MCF 10A (cell line): Measurements from ENCODE around the gene IVNS1ABP. TPM values are rescaled to one million over a fixed set of nuclear protein-coding genes. Genes with fewer than 3 reads are reported as not detected.

ENCODE experiments used
- BruUV-seq: library from RNA; stranded (reverse); fragments of 400-500 nt; replicated peaks from 2 replicates; lab custom pipeline; 2021; lab: Mats Ljungman, UMichigan
- CTCF ChIA-PET: fragments of 300-600 bp; sonication (Branson Sonifier 250); formaldehyde crosslinking; extraction: SDS; loops from one replicate; lab custom pipeline; 2021; ENCODE audit warnings: antibody characterized with exemption, inconsistent platforms; lab: Yijun Ruan, JAX
- POLR2A ChIA-PET: fragments of 300-600, 350-650 bp; sonication (Branson Sonifier 250); formaldehyde crosslinking; extraction: SDS; loops from one replicate; lab custom pipeline; 2020; ENCODE audit warnings: antibody characterized with exemption, inconsistent platforms; lab: Yijun Ruan, JAX
- DNase-seq: peaks from one replicate; pipeline ENCODE4 v3.0.0-alpha.2; 2018; ENCODE audit not compliant: unreplicated experiment
- H3K27ac Mint-ChIP-seq: one replicate; pipeline ENCODE4 v1.8.0; 2022; ENCODE audit warnings: mild to moderate bottlenecking, low read depth, mixed read lengths; ENCODE audit not compliant: unreplicated experiment
- H3K27me3 Mint-ChIP-seq: one replicate; pipeline ENCODE4 v1.8.0; 2022; ENCODE audit warnings: mixed read lengths; ENCODE audit not compliant: insufficient read depth, unreplicated experiment
- H3K36me3 Mint-ChIP-seq: one replicate; pipeline ENCODE4 v1.8.0; 2022; ENCODE audit warnings: mild to moderate bottlenecking, moderate library complexity, mixed read lengths; ENCODE audit not compliant: insufficient read depth, unreplicated experiment
- H3K4me1 Mint-ChIP-seq: one replicate; pipeline ENCODE4 v1.8.0; 2022; ENCODE audit warnings: mixed read lengths; ENCODE audit not compliant: insufficient read depth, unreplicated experiment
- H3K4me3 Mint-ChIP-seq: one replicate; pipeline ENCODE4 v1.8.0; 2022; ENCODE audit warnings: mild to moderate bottlenecking, moderate library complexity, mixed read lengths; ENCODE audit not compliant: unreplicated experiment
- H3K9me3 Mint-ChIP-seq: one replicate; pipeline ENCODE4 v1.8.0; 2022; ENCODE audit warnings: mixed read lengths; ENCODE audit not compliant: unreplicated experiment
- CTCF ChIP-seq: fragments of 200-600 bp; IDR thresholded peaks from one replicate; pipeline ENCODE4 v1.8.0; 2022; ENCODE audit warnings: antibody characterized with exemption, mild to moderate bottlenecking; ENCODE audit not compliant: unreplicated experiment
- intact Hi-C: fragments of 100-400 bp; cut with micrococcal nuclease; formaldehyde crosslinking; loops from 2 replicates; pipeline ENCODE4 v1.14.1; 2022
- total RNA-seq: library from RNA; stranded (reverse); gene quantifications from 2 replicates; pipeline ENCODE4 v1.2.3, GENCODE V29; 2022

Gene IVNS1ABP
- total RNA-seq, 1 experiment from 2014 or later = 92.0 TPM

GRCh38 chr1:185318431-185319138, 1.5 kb upstream of the IVNS1ABP start:
- intact Hi-C loops = loop anchor here (5.0 kb wide), 2 partner anchors 161 to 329 kb away; partner anchors contain the start of genes SWT1 and TRMT1L
- H3K4me1 Mint-ChIP-seq = peaks cover 26% of the 10 kb centered on the region
- POLR2A ChIA-PET = interaction anchor here (0.8 to 5.1 kb wide), 28 partner anchors 8 to 361 kb away, joined by 3 to 74 read pairs (median 16); partner anchors contain the start of genes SWT1 and TRMT1L
- no peak for DNase-seq
- no peaks in the 10 kb centered on the region for H3K27me3 Mint-ChIP-seq
- H3K36me3 Mint-ChIP-seq = peaks cover 14% of the 10 kb centered on the region
- no peak for TF ChIP-seq CTCF
- peak overlapping the region; percentile 85 for H3K4me3 Mint-ChIP-seq
- BruUV-seq = no TSS peak
- peaks cover 9% of the 10 kb centered on the region for H3K9me3 Mint-ChIP-seq
- peak overlapping the region; percentile 94 for H3K27ac Mint-ChIP-seq
- CTCF ChIA-PET = interaction anchor here (0.6 to 5.9 kb wide), 25 partner anchors 17 to 1816 kb away, joined by 3 to 58 read pairs (median 4); no protein-coding TSS in a partner anchor

GRCh38 chr1:185317886-185318310, 855 bp upstream of the IVNS1ABP start:
- Mint-ChIP-seq H3K36me3 (peaks cover 14% of the 10 kb centered on the region), H3K4me1 (peaks cover 32% of the 10 kb centered on the region), H3K27ac (peak overlapping the region; percentile 94), H3K4me3 (peak overlapping the region; percentile 85), H3K27me3 (no peaks in the 10 kb centered on the region), H3K9me3 (peaks cover 9% of the 10 kb centered on the region)
- CTCF ChIA-PET = interaction anchor here (0.6 to 5.9 kb wide), 33 partner anchors 9 to 427 kb away, joined by 3 to 58 read pairs (median 4); no protein-coding TSS in a partner anchor
- no peak for TF ChIP-seq CTCF
- BruUV-seq = TSS peak; percentile 69
- intact Hi-C loops = loop anchor here (1.0 to 5.0 kb wide), 5 partner anchors 161 to 352 kb away; partner anchors contain the start of genes SWT1 and TRMT1L
- POLR2A ChIA-PET = interaction anchor here (0.6 to 5.1 kb wide), 39 partner anchors 9 to 461 kb away, joined by 3 to 74 read pairs (median 8); partner anchors contain the start of genes SWT1 and TRMT1L
- peak; percentile 75 for DNase-seq

GRCh38 chr1:185316163-185317033, 645 bp downstream of the IVNS1ABP start:
- ChIA-PET CTCF (interaction anchor here (0.5 to 5.9 kb wide), 35 partner anchors 11 to 1190 kb away, joined by 3 to 58 read pairs (median 4); no protein-coding TSS in a partner anchor), POLR2A (interaction anchor here (0.6 to 5.1 kb wide), 51 partner anchors 9 to 1059 kb away, joined by 3 to 74 read pairs (median 5); partner anchors contain the start of genes SWT1, TPR and TRMT1L)
- no peak for TF ChIP-seq CTCF
- H3K4me3 Mint-ChIP-seq = peak overlapping the region; percentile 85
- H3K27ac Mint-ChIP-seq = peak overlapping the region; percentile 94
- H3K36me3 Mint-ChIP-seq = peaks cover 21% of the 10 kb centered on the region
- H3K9me3 Mint-ChIP-seq = peaks cover 9% of the 10 kb centered on the region
- peak; percentile 94 for DNase-seq
- intact Hi-C loops = loop anchor here (1.0 to 5.0 kb wide), 6 partner anchors 123 to 354 kb away; partner anchors contain the start of genes SWT1 and TRMT1L
- BruUV-seq = TSS peak; percentile 43
- H3K4me1 Mint-ChIP-seq = peaks cover 44% of the 10 kb centered on the region
- no peaks in the 10 kb centered on the region for H3K27me3 Mint-ChIP-seq
